GM12891 (cell line): ENCODE results near the gene KCNK1.

ENCODE experiments used
- PAX5 ChIP-seq: IDR thresholded peaks from 2 replicates; pipeline ENCODE4 v1.6.1; 2011; ENCODE audit warnings: low read length, moderate library complexity, mild to moderate bottlenecking; ENCODE audit not compliant: insufficient read depth, severe bottlenecking
- POLR2A ChIP-seq: IDR thresholded peaks from 2 replicates; pipeline ENCODE4 v1.6.1; 2011; ENCODE audit warnings: low read depth, low read length, control low read depth
- POLR2AphosphoS5 ChIP-seq: IDR thresholded peaks from 2 replicates; pipeline ENCODE4 v1.6.1; 2011; ENCODE audit warnings: low read depth, low read length, control low read depth
- SPI1 ChIP-seq: IDR thresholded peaks from 2 replicates; pipeline ENCODE4 v1.6.1; 2011; ENCODE audit warnings: low read depth, low read length, control low read depth
- TAF1 ChIP-seq: IDR thresholded peaks from 2 replicates; pipeline ENCODE4 v1.6.1; 2011; ENCODE audit warnings: low read depth, low read length, control low read depth

DNA sequence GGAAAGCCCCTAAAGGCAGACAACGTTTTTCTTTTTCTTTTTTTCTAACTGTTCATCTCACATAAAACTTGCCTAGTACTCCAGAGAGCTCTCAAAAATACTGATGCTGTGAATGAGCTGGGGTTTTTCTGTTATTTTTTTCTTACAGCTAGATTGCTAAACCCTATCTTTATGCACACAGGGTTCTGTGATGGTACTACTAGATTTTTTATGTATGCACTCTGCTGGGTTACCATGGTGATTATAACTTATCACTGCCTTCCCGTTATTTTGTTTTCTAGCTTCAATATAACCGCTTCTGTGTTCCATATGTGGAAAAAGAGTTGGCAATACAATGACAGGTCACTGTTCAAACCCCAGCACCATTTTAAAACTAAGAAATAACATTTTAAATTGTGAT lies 43.7 kb upstream of the KCNK1 start:
- TF ChIP-seq POLR2AphosphoS5 (no peak), POLR2A (no peak), TAF1 (no peak), PAX5 (no peak), SPI1 (no peak)
